GM12878 (cell line): ENCODE results near the gene MTF1. TPM values are rescaled to one million over a fixed set of nuclear protein-coding genes. Genes with fewer than 3 reads are reported as not detected.

ENCODE experiments used
- ATAC-seq: fragments of 200-7000 bp; cut with Tn5 transposase; 3 replicates; pipeline ENCODE4 v1.9.1; 2020; ENCODE audit warnings: mild to moderate bottlenecking, moderate library complexity
- BruUV-seq: library from RNA; stranded (reverse); fragments of 400-500 nt; replicated peaks from 2 replicates; lab custom pipeline; 2021; lab: Mats Ljungman, UMichigan
- CTCF ChIA-PET: fragments of 300-600 bp; sonication (Branson Sonifier 250); formaldehyde crosslinking; extraction: SDS; loops from one replicate; lab custom pipeline; 2021; ENCODE audit warnings: inconsistent platforms; lab: Yijun Ruan, JAX
- POLR2A ChIA-PET: fragments of 350-600 bp; formaldehyde crosslinking; extraction: SDS; loops from one replicate; lab custom pipeline; 2021; ENCODE audit warnings: inconsistent platforms; lab: Charles Lee
- RAD21 ChIA-PET: fragments of 300-600 bp; sonication (Branson Sonifier 250); formaldehyde crosslinking; loops from one replicate; lab custom pipeline; 2023; ENCODE audit warnings: antibody characterized with exemption; ENCODE audit not compliant: unreplicated experiment; lab: Charles Lee
- SMC1A ChIA-PET: fragments of 300-600 bp; sonication (Branson Sonifier 250); formaldehyde crosslinking; loops from one replicate; lab custom pipeline; 2023; ENCODE audit not compliant: unreplicated experiment, uncharacterized antibody; lab: Charles Lee
- DNase-seq: peaks from one replicate; pipeline ENCODE4 v3.0.0-alpha.2; 2011; ENCODE audit warnings: low read depth, low spot score
- FAIRE-seq: peaks from 3 replicates; lab custom pipeline; 2011; peaks lifted over from hg19 to GRCh38; lab: Jason Lieb, UNC
- H2AFZ ChIP-seq: 2 replicates; pipeline ENCODE4 v1.6.0; 2011; ENCODE audit warnings: low read depth, low read length, control low read depth; ENCODE audit not compliant: control insufficient read depth
- H3K27ac ChIP-seq: 2 replicates; pipeline ENCODE4 v1.5.1; 2011; ENCODE audit warnings: control low read depth; ENCODE audit not compliant: control insufficient read depth, insufficient read depth
- H3K27me3 ChIP-seq, 2 experiments: replicated peaks in 1 of 2; 2 replicates each; pipeline versions ENCODE4 v1.6.0 to v1.6.1; 2011; ENCODE audit warnings: low read length in 1 of 2; ENCODE audit not compliant: control insufficient read depth in 2 of 2, insufficient read depth in 2 of 2
- H3K36me3 ChIP-seq, 2 experiments: 2 replicates each; pipeline ENCODE4 v1.5.1; 2011; ENCODE audit warnings: low read length in 1 of 2; ENCODE audit not compliant: control insufficient read depth in 2 of 2, insufficient read depth in 2 of 2
- H3K4me1 ChIP-seq: 2 replicates; pipeline ENCODE4 v1.6.1; 2011; ENCODE audit warnings: mild to moderate bottlenecking, low read length, moderate library complexity, mixed read lengths; ENCODE audit not compliant: control insufficient read depth, insufficient read depth
- H3K4me2 ChIP-seq: 2 replicates; pipeline ENCODE4 v1.6.0; 2011; ENCODE audit warnings: control low read depth; ENCODE audit not compliant: control insufficient read depth, insufficient read depth
- H3K4me3 ChIP-seq: fragments of 200-600 bp; sonication (generic); 2 replicates; pipeline ENCODE4 v1.5.1; 2016
- H3K79me2 ChIP-seq: 2 replicates; pipeline ENCODE4 v1.6.0; 2011; ENCODE audit warnings: low read length; ENCODE audit not compliant: control insufficient read depth, insufficient read depth
- H3K9ac ChIP-seq: 2 replicates; pipeline ENCODE4 v1.8.0; 2011; ENCODE audit warnings: low read length, control low read depth, mixed read lengths; ENCODE audit not compliant: control insufficient read depth, insufficient read depth
- H3K9me3 ChIP-seq: replicated peaks from 3 replicates; pipeline ENCODE4 v1.5.1; 2011; ENCODE audit warnings: mild to moderate bottlenecking, low read length; ENCODE audit not compliant: control insufficient read depth, insufficient read depth
- H4K20me1 ChIP-seq: 2 replicates; pipeline ENCODE4 v1.6.0; 2011; ENCODE audit not compliant: control insufficient read depth, insufficient read depth
- ATF3 ChIP-seq: IDR thresholded peaks from 2 replicates; pipeline ENCODE4 v1.6.1; 2011; ENCODE audit warnings: low read depth, mild to moderate bottlenecking, low read length, moderate library complexity, borderline replicate concordance; ENCODE audit errors: extremely low read depth
- CHD1 ChIP-seq: IDR thresholded peaks from 2 replicates; pipeline ENCODE4 v1.6.1; 2012; ENCODE audit warnings: low read depth, low read length, improper control_type of control experiment
- EED ChIP-seq: sonication (generic); IDR thresholded peaks from 2 replicates; pipeline ENCODE4 v1.6.1; 2016; ENCODE audit warnings: antibody characterized with exemption, low read depth
- IKZF1 ChIP-seq: fragments of 450-650 bp; conservative IDR thresholded peaks from 2 replicates; pipeline ENCODE4 v1.6.1; 2017; ENCODE audit warnings: antibody characterized with exemption, mild to moderate bottlenecking
- IKZF2 ChIP-seq, 2 experiments: fragments of 450-650 bp; IDR thresholded peaks; 2 replicates each; pipeline ENCODE4 v1.6.1; 2017; ENCODE audit warnings: mild to moderate bottlenecking in 2 of 2, moderate library complexity in 2 of 2
- MTA3 ChIP-seq: IDR thresholded peaks from 2 replicates; pipeline ENCODE4 v1.6.1; 2012; ENCODE audit warnings: low read length, inconsistent platforms, borderline replicate concordance
- NBN ChIP-seq: fragments of 450-650 bp; IDR thresholded peaks from 2 replicates; pipeline ENCODE4 v1.6.1; 2016
- NFIC ChIP-seq: IDR thresholded peaks from 2 replicates; pipeline ENCODE4 v1.6.1; 2012; ENCODE audit warnings: low read depth, mild to moderate bottlenecking, inconsistent platforms, low read length, moderate library complexity
- PBX3 ChIP-seq: IDR thresholded peaks from 2 replicates; pipeline ENCODE4 v1.6.1; 2011; ENCODE audit warnings: mild to moderate bottlenecking, low read depth, low read length, moderate library complexity; ENCODE audit not compliant: insufficient replicate concordance
- RB1 ChIP-seq: fragments of 450-650 bp; formaldehyde crosslinking; IDR thresholded peaks from 2 replicates; pipeline ENCODE4 v1.6.1; 2017; ENCODE audit warnings: mild to moderate bottlenecking, borderline replicate concordance
- RELA ChIP-seq: fragments of 450-650 bp; IDR thresholded peaks from 2 replicates; pipeline ENCODE4 v1.8.0; 2014; ENCODE audit warnings: borderline replicate concordance; ENCODE audit not compliant: partially characterized antibody
- REST ChIP-seq: IDR thresholded peaks from 2 replicates; pipeline ENCODE4 v1.6.1; 2012; ENCODE audit warnings: mild to moderate bottlenecking, low read depth, low read length
- STAT1 ChIP-seq: fragments of 450-650 bp; conservative IDR thresholded peaks from 2 replicates; pipeline ENCODE4 v1.6.1; 2014; ENCODE audit warnings: antibody characterized with exemption, mild to moderate bottlenecking
- ZNF207 ChIP-seq: fragments of 450-650 bp; IDR thresholded peaks from 2 replicates; pipeline ENCODE4 v1.6.1; 2014; ENCODE audit warnings: antibody characterized with exemption, mild to moderate bottlenecking, borderline replicate concordance
- WGBS: methylation state at CpG from one replicate; pipeline ENCODE4 v1.1.6; 2016; ENCODE audit warnings: low lambda C conversion rate; ENCODE audit not compliant: insufficient replicate concordance, insufficient coverage; ENCODE audit errors: missing lambda C conversion rate; 5-methylcytosine and 5-hydroxymethylcytosine counted together
- in situ Hi-C: fragments of 300-500 bp; cut with MboI; formaldehyde crosslinking; loops from 9 replicates; pipeline ENCODE4 v1.14.3; 2018; ENCODE audit warnings: mixed read lengths
- intact Hi-C: fragments of 100-400 bp; cut with micrococcal nuclease; formaldehyde crosslinking; loops from one replicate; pipeline ENCODE4 v1.14.2; 2022; ENCODE audit not compliant: unreplicated experiment
- polyA plus RNA-seq, 11 experiments: library from polyadenylated mRNA; depleted of rRNA in 4 of 11; unstranded in 6 of 11; stranded (reverse) in 5 of 11; fragments of >200 nt; fragmentation: Nextera tagmentation in 4 of 11; fragmentation: Illumina TruSeq in 1 of 11; extraction: Ambion mirVana in 4 of 11; extraction: Trizol in 1 of 11; gene quantifications; 1 replicate in 1 of 11; 2 replicates in 10 of 11; pipeline versions ENCODE4 v1.2.1 to v1.2.3, GENCODE V29; 2011 to 2016; ENCODE audit warnings: inconsistent platforms in 2 of 11, missing spikeins in 2 of 11, low read depth in 1 of 11
- total RNA-seq, 4 experiments: library from RNA; depleted of rRNA in 3 of 4; stranded (reverse); fragments of >200 nt in 3 of 4; fragmentation: Illumina TruSeq in 1 of 4; extraction: Trizol in 1 of 4; gene quantifications; 2 replicates each; pipeline versions ENCODE4 v1.2.1 to v1.2.3, GENCODE V29; 2013 to 2021
- TF ChIP-seq, protein P1 (sequence below): fragments of 450-650 bp; IDR thresholded peaks from 2 replicates; pipeline ENCODE4 v1.6.1; 2017; ENCODE audit warnings: antibody characterized with exemption, mild to moderate bottlenecking, moderate library complexity

MTF1 gene
- total and polyA plus RNA-seq, 10 of the 15 experiments (the other 5 are each of a cell fraction or from before 2014, with no cell fraction given): 2.2 to 20.4 (median 6.7) TPM

DNA sequence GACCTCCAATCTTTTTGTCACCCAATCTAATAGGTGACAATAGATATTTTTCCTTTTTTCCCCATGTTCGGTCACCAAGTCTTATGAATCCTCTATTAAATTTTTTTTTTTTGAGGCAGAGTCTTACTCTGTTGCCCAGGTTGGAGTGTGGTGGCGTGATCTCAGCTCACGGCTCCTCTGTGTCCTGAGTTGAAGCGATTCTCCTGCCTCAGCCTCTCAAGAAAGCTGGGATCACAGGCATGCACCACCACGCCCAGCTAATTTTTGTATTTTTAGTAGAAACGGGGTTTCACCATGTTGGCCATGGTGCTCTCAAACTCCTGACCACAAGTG lies 42.5 kb upstream of the MTF1 start:
- no peaks in the 10 kb centered on the region for H4K20me1 ChIP-seq
- no peak overlapping the region for H3K4me3 ChIP-seq
- SMC1A ChIA-PET: interaction anchor here (1.0 to 3.6 kb wide), 9 partner anchors 9 to 86 kb away, joined by 3 to 25 read pairs (median 10); partner anchors contain the start of gene INPP5B
- FAIRE-seq (no peak), DNase-seq (no peak), ATAC-seq (peak; percentile 39)
- H3K36me3 ChIP-seq: peaks cover 0 to 11% of the 10 kb centered on the region in 2 experiments; a peak in 3 of 4 replicates
- peaks cover 8% of the 10 kb centered on the region for H3K79me2 ChIP-seq
- peaks cover 15% of the 10 kb centered on the region for H3K4me1 ChIP-seq
- peak overlapping the region; percentile 87 for H3K27ac ChIP-seq
- H3K27me3 ChIP-seq: no peaks in the 10 kb centered on the region
- peaks cover 4% of the 10 kb centered on the region; the same call in 2 of the 3 replicates for H3K9me3 ChIP-seq
- H3K9ac ChIP-seq: peak overlapping the region; percentile 27
- intact Hi-C loops (loop anchor here (2.0 kb wide), 1 partner anchor 21 kb away; no protein-coding TSS in a partner anchor), in situ Hi-C loops (no loop called here)
- RAD21 ChIA-PET: interaction anchor here (1.1 to 4.2 kb wide), 9 partner anchors 9 to 126 kb away, joined by 4 to 30 read pairs (median 5); partner anchors contain the start of gene SF3A3
- no TSS peak for BruUV-seq
- H3K4me2 ChIP-seq: peak overlapping the region; percentile 32; the same call in 1 of the 2 replicates
- H2AFZ ChIP-seq: no peak overlapping the region
- CTCF ChIA-PET: interaction anchor here (0.6 to 3.4 kb wide), 9 partner anchors 10 to 956 kb away, joined by 3 to 19 read pairs (median 6); no protein-coding TSS in a partner anchor
- POLR2A ChIA-PET: interaction anchor here (0.6 to 4.4 kb wide), 8 partner anchors 19 to 46 kb away, joined by 3 to 26 read pairs (median 8); partner anchors contain the start of gene INPP5B
- 21% methylated on average over 6 of the region's 6 CpGs for WGBS
- TF ChIP-seq MTA3 (no peak), IKZF2 (IDR thresholded peaks at IDR 0.05) (peak; percentile 2 to 70; a peak in 1 of 4 replicates), RB1 (no peak), ZNF207 (no peak), PBX3 (no peak), ATF3 (no peak), NBN (no peak), NFIC (0 out of 2 replicates have a peak, but pooled peaks have one; percentile 7), EED (no peak), RELA (no peak), CHD1 (no peak), REST (no peak), STAT1 (no peak), IKZF1 (peak; percentile 68)
- TF ChIP-seq, protein P1, sequence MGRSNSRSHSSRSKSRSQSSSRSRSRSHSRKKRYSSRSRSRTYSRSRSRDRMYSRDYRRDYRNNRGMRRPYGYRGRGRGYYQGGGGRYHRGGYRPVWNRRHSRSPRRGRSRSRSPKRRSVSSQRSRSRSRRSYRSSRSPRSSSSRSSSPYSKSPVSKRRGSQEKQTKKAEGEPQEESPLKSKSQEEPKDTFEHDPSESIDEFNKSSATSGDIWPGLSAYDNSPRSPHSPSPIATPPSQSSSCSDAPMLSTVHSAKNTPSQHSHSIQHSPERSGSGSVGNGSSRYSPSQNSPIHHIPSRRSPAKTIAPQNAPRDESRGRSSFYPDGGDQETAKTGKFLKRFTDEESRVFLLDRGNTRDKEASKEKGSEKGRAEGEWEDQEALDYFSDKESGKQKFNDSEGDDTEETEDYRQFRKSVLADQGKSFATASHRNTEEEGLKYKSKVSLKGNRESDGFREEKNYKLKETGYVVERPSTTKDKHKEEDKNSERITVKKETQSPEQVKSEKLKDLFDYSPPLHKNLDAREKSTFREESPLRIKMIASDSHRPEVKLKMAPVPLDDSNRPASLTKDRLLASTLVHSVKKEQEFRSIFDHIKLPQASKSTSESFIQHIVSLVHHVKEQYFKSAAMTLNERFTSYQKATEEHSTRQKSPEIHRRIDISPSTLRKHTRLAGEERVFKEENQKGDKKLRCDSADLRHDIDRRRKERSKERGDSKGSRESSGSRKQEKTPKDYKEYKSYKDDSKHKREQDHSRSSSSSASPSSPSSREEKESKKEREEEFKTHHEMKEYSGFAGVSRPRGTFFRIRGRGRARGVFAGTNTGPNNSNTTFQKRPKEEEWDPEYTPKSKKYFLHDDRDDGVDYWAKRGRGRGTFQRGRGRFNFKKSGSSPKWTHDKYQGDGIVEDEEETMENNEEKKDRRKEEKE: no peak
